GM04503 (cell line): ENCODE data around the gene NOP58.
"Not testable (repeated sequence)": the region's sequence is repeated elsewhere in the genome, so short reads cannot be mapped to it uniquely, and the experiment has no call there.

Experiments
- DNase-seq: peaks from one replicate; pipeline ENCODE4 v3.0.0-alpha.2; 2012; ENCODE audit warnings: low read depth

NOP58 gene, protein sequence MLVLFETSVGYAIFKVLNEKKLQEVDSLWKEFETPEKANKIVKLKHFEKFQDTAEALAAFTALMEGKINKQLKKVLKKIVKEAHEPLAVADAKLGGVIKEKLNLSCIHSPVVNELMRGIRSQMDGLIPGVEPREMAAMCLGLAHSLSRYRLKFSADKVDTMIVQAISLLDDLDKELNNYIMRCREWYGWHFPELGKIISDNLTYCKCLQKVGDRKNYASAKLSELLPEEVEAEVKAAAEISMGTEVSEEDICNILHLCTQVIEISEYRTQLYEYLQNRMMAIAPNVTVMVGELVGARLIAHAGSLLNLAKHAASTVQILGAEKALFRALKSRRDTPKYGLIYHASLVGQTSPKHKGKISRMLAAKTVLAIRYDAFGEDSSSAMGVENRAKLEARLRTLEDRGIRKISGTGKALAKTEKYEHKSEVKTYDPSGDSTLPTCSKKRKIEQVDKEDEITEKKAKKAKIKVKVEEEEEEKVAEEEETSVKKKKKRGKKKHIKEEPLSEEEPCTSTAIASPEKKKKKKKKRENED

DNA sequence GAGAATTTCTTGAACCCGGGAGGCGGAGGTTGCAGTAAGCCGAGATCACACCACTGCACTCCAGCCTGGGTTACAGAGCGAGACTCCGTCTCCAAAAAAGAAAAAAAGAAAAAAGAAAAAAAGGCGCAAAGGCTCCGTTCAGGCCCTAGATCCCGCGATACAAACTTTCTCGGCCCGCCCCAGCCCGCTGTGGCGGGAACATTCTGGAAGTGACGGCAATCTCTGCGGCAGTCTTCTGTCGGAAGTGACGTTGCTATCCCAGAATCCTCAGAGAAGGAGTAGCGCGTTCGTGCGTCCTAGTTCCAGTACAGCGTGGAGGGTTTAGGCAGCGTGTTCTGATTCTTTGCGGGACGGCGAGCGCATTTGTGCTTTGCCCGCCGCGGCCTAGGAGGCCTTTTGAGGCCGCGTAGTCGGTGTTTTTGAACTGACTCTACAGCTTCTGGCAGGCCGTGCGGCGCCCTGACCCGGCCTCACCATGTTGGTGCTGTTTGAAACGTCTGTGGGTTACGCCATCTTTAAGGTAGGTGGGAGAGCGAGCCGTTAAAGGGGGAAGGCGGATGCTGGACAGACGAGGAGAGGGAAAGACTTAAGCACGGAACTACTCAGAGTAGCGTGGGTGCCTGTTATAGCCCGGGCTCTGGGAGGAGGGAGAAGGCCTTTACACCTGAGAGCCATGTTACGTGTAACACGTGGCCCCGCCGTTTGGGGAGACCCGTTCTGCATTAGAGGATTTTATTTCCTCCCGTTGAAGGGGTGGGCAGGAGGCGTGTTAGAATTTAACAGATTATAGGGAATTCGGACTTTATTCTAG lies at the start of gene NOP58:
NOP58 (plus strand) TSS at position 297 of the 811 bp plus-strand sequence; CDS start at position 476, 179 bp downstream.
- peak; percentile 85 for DNase-seq

DNA sequence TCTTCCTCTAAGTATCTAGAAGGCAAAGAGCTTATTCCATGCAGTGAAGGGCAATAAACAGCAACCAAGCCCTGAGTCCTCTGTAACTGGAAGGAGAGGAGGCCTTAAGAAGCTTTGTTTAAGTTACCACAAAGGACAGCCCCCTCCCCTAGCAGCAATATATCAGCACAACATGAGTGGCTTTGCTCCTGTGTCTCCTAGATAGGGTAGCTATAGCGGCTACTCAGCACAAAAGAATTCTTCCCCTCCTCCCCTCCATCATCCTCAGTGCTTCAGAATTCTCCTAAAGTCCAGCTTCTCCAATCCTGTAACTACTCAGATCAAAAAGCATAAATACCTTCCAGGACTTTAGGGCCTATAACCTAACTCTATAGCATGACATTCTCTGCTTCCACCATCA lies 43.7 kb upstream of the NOP58 start:
- no peak for DNase-seq

DNA sequence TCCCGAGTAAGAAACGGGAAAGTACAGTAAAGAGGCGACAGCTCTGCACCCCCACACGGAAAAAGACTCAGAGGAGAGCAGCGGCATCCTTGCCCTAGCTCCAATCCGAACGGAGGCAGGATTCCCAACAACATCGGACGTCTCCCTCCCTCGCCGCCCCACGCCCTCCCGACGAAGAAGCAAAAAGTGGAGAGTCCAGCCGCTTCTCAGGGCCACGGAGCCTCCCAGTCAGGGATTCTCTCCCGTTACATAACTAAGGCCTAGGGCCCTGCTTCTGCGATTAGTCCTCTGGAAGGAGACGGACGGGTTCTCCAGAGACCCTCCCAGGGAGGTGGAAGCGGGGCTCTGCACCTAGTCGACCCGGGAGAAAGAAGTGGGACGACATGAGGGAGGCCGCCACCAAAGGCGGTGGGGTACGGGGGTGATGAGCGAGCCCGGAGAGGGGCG lies 27.8 kb upstream of the NOP58 start:
- DNase-seq, result no peak

DNA sequence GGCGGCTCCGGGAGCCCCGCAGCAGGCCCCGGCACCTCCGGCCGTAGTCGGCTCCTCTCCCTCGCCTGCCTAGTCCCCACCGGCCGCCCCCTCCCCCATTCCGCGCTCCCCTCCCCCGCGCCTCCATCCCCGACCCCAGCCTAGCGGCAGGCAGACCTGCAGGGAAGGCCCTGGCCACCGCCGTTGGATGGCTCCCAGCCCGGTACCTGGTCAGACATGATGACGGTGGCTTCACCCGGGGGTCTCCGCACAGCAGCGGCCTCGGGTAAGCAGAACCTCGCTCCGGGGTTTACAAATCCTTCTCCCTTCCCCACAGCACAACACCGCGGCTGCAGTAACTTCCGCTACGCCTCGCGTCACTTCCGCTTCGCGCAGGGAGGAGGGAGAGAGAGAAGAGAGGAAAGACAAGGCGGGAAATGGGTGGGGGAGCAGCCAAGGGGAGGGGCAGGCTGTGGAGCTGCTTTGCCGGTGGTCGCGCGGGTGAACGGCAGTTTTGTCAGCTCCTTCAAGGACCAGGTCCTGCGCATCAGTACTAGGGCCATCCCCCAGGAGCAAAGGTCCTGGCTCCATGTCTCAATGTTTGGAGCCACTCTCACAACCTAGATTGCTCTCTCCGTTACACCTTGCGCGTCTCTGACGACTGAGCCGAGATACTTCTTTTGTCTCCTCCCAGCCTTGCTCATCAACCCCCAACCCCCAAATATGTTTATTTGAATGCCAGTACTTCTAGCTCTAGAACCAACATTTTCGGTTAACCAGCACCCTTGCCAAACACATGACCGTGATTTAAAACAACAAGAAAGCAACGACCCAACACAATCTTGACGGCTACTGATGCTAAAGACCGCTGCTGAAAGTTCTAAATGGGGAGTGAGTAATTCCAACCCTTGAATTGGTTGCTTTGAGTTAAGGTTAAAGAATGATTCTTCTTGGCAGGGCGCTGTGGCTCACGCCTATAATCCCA lies 27.0 kb upstream of the NOP58 start, which contains the start of gene SUMO1:
SUMO1 (minus strand) TSS at position 364 of the 964 bp plus-strand sequence; CDS start at position 218, 146 bp downstream.
- DNase-seq, result no peak

DNA sequence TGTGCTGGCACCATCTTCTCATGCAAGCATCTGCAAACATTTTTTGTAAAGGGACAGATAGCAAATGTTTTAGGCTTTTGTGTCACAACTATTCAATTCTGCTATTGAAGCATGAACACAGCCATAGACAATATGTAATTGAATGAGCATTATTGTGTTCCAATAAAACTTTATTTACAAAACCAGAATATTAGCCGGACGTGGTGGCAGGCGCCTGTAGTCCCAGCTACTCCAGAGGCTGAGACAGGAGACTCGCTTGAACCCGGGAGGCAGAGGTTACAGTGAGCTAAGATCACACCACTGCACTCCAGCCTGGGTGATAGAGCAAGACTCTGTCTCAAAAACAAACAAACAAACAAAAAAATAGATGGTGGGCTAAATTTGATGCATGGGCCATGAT lies 17.9 kb upstream of the NOP58 start:
- not testable (repeated sequence) for DNase-seq

DNA sequence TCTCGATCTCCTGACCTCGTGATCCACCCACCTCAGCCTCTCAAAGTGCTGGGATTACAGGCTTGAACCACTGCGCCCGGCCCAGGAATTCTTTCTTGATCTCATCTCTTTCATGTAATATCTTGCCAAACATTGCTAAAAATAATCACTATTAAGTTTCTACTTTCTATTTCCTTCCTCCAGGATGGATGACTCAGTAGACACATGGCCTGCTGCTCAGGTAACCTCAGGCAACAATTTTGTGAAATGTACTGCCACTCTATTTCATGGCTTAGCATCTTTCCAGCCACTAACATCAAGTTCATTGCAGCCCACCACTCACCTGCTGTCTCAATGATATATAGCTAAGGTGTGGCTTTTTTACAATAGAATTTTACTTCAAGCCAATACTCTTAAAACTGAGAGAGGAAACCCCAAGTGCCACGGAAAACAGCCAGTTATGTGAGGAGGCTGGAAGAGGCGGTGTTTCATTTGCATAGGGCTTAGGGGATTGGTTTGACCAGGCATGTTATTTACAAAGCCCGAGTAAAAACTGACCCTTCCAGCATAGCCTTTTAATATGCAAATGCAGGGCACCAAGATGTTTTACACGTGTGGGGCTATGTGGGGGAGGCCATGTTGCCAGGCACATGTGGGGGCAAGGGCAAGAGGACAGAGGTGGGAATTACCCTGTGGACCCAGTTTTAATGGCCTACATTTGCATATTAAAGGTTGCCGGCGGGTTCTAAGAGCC lies 15.9 kb upstream of the NOP58 start:
- no peak for DNase-seq

DNA sequence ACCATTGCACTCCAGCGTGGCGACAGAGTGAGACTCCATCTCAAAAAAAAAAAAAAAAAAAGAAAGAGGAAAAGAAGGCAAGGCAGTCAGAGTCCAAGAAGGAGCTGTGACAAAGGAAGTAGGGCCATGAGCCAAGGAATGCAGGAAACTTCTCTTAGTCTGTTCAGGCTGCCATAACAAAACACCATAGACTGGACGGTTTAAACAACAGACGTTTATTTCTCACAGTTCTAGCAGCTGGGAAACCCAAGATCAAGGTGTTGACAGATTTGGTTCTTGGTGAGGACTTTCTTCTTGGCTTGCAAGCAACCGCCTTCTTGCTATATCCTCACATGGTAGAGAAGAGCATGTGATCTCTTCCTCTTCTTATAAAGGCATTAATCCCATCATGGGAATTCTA lies 14.1 kb upstream of the NOP58 start:
- DNase-seq, result no peak

DNA sequence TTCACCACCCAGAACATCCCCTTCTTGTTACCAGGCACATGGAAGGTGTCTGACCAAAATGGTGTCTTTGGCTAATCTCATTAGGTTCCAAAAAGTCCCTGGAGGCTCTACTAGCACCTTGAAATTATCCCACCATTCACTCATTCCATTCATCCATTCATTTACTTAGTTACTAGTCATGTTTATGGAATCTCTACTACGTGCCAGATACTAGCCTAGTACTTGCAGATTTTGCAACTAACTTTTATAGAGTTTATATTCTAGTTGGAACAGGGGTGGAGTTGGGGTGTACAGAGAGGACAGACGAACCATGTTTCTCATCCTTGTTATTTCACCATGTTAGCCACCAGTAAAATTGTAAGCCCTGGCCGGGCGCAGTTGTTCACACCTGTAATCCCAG lies 4.0 kb upstream of the NOP58 start:
- DNase-seq, result no peak

DNA sequence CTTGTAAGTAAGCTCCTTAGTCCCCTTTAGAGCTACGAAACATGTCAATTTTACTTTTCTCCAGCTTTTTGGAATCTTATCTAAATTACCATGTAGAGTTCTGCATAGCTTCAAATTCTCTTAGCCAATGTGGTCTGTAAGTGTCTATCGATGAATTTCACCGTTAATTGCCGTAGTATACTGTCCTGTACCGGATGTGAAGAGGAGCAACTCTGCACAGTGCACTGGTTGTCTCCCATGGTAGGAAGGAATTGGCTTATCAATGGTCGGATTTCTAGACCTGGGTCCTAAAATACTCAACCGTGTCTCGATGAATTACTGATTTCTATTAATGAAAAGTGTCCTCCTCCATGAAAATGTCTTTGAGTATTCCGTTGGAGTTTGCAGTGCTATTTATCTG lies 1.9 kb downstream of the NOP58 start:
- DNase-seq, result no peak

DNA sequence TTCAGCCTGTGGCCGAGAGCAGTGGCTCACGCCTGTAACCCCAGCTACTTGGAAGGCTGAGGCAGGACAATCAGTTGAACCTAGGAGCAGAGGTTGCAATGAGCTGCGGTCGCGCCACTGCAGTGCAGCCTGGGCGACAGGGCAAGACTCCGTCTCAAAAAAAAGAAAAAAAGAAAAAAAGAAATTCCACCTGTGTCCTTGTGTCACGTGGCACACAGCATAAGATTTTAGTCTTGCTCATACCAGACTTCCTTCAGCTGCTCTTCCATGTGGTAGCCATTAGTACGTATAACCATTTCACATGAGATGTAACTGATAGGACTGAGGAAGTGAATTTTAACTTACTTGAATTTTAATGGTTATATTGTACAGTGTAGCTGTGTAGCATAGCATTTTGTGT lies 4.0 kb downstream of the NOP58 start:
- no peak for DNase-seq

DNA sequence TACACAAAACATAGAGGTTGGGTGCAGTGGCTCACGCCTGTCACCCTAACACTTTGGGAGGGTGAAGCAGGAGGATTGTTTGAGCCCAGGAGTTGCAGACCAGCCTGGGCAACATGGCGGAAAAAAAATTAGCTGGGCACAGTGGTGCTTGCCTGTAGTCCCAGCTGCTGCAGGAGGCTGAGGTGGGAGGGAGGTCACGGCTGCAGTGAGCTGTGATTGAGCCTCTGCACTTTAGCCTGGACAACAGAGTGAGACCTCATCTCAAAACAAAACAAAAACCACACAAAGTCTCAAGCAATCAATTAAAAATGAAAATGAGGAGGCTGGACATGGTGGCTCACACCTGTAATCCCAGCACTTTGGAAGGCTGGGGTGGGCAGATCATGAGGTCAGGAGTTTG lies 4.9 kb downstream of the NOP58 start:
- no peak for DNase-seq

DNA sequence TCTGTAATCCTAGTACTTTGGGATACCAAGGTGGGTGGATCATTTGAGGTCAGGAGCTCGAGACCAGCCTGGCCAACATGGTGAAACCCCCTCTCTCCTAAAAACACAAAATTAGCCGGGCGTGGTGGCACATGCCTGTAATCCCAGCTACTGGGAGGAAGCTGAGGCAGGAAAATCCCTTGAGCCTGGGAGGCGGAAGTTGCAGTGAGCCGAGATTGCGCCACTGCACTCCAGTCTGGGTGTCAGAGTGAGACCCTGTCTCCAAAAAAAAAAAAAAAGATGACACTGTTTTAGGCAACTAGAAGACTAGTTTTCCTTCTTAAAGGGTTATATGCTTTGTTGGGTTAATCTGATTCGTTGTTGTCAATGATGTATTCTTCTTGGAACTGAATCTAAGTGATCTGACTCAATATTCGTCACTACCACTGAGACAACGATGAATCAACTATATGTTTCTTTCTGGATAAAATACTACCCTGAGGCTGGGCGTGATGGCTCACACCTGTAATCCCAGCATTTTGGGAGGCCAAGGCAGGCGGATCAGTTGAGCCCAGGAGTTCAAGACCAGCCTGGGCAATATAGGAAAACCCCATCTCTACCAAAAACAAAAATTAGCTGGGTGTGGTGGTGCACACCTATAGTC lies 10.6 kb downstream of the NOP58 start:
- not testable (repeated sequence) for DNase-seq

DNA sequence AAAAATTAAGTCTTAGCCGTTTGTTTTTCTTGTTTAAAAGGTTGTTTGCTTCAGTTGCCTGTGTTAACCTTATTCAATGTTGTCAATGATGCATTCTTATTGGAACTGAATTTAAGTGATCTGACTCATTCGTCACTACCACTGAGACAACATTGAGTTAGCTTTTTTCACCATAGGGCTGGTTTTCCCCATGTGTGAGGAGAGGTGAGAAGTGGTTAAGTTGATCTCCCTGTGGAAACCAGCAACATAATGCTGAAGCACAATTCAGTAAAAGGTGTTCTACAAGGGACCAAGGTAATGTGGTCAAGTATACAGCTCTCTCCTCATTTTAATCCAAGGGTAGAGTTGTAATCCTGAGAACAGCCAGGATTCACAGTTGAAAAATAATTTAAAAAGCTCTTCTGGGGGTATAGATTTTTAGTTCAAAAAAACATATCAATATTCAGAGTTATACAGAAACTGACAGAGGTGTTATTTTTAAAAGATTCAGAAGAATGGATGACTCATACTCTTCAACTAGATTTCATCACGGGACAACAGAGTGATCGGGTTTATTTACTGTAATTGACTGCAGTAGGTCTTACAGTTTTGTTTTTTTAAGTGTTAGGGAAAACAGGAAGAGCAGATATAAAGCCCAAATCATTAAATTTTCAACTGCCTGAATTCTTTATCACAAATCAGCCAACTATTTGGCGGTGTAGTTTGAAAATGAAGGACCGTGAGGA lies 12.6 kb downstream of the NOP58 start:
- no peak for DNase-seq

DNA sequence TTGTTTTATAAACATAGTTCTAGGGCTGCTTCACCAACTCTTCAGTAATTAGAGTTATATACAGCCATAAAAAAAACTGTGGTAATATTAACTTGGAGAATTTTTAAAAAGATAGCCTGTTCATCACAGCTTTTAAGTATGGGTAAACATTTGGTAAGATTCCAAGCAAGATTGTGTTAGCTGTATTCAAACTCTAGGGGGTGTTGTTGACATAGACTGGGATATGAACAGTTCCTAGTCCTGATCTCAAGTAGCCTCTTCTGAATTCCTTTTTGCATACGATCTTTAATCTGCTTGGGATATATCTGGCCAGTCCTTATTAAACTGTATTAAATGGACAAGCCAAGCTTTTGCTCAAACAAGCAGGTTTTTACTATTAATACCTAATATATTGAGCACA lies 13.4 kb downstream of the NOP58 start:
- no peak for DNase-seq

DNA sequence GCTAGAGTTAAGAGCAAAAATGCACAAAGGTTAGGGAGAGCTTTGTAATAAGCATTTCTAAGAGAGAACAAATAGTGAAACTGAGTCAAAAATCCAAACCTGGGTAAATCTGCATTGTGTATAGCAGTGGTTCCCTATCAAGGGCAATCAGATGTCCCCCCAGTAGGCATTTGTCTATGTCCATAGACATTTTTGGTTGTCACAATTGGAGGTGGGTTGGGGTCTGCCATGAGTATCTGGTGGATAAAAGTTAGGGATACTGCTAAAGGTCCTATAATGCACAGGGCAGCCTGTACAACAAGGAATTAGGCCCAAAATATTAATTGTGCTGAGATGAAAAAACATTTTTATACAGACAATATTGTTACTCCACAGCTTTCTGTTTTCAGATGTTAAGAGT lies 21.0 kb downstream of the NOP58 start:
- no peak for DNase-seq

DNA sequence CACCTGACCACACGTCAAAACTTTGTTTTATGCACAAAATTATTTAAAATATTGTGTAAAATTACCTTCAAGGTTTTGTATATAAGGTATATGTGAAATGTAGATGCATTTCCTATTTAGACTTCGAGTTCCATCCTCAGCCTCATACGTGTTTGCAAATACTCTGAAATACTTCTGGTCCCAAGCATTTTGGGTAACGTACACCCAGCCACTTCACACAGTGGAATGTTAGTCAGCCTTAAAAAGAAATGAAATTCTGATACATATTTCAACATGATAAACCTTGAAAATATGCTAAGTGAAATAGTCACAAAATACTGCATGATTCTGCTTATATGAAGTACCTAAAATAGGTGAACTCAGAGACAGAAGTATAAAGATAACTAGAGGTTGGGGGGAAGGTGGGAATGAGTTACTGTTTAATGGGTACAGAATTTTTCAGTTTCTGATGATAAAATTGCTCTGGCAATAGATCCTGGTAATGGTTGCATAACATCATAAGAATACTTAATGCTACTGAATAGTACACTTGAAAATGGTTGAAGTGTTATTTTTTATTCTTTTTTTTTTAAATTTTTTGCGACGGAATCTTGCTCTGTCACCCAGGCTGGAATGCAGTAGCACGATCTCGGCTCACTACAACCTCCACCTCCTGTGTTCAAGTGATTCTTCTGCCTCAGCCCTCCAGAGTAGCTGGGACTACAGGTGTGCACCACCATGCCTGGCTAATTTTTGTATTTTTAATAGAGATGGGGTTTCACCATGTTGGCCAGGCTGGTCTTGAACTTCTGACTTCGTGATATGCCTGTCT lies 24.0 kb downstream of the NOP58 start:
- no peak for DNase-seq

DNA sequence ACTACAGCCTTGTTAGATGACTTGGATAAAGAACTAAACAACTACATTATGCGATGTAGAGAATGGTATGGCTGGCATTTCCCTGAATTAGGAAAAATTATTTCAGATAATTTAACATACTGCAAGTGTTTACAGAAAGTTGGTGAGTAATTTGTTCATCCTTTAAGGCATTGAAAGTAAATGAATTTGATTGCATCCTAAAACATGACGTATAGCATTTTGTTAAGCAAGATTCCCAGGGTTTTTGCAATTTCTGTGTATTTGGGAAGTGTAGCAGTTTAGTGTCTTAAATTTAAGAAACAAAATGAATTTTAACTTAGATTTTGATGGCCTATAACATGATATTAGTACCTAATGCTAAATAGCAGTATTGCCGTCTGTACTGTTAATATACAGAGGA lies 24.8 kb downstream of the NOP58 start:
- no peak for DNase-seq

DNA sequence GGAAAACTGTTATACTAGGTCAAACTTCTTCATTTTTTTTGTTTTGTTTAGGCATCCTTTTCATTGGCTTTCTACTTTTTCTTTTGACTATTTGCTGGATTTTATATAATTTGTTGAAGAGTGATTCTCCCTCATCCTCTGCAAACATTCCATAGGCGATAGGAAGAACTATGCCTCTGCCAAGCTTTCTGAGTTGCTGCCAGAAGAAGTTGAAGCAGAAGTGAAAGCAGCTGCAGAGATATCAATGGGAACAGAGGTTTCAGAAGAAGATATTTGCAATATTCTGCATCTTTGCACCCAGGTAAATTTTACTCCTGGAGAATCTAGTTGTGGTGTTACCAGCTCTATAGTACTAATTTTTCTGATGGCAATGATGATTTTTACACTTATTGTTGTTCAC lies 25.4 kb downstream of the NOP58 start:
- DNase-seq, result no peak

DNA sequence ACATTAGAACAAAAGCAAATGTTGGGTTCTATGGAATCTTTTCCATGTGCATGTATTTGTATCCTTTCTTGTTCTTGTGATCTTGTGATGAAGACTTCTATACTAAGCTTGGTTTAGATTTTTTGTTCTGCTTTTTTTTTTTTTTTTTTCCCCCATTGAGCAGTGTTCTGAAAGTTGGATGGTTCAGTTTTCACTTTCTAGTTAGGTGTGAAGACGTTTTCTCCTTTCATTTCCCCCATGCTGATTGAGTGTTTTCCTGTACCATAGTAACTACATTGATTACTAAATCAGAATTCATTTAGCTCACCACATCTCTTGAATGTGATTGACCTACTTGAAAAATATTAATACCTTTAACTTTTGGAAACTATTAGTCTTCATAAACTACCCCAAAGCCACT lies 34.1 kb downstream of the NOP58 start:
- DNase-seq, result no peak
